Ovary (tissue), 3 donors: ENCODE data around the gene SF3A2.

Source experiments
- CTCF ChIP-seq, 3 donors: fragments of 450-650 bp in 2 of 3; fragments of 200-600 bp in 1 of 3; IDR thresholded peaks; one replicate each; pipeline versions ENCODE4 v1.5.1 to v1.8.0; 2016 to 2022; ENCODE audit warnings: antibody characterized with exemption in 3 of 3, mild to moderate bottlenecking in 1 of 3
- POLR2A ChIP-seq: fragments of 450-650 bp; IDR thresholded peaks from one replicate; pipeline ENCODE4 v1.6.1; 2017; ENCODE audit warnings: antibody characterized with exemption, mild to moderate bottlenecking, moderate library complexity
- donor health status: DM: no; HTN: no; CAD: no.

- TF ChIP-seq POLR2A (no peak), CTCF (IDR thresholded peaks at IDR 0.05) (no peak)
Measured at GRCh38 chr19:2199861-2200623, 36.6 kb upstream of the SF3A2 start.
